Posterior vena cava (tissue), 2 donors: ENCODE results near the gene CFAP47. TPM values are rescaled to one million over a fixed set of nuclear protein-coding genes. Genes with fewer than 3 reads are reported as not detected.
"Not testable (repeated sequence)": the region's sequence is repeated elsewhere in the genome, so short reads cannot be mapped to it uniquely, and the experiment has no call there.

Experiments
- DNase-seq: peaks from one replicate; pipeline ENCODE4 v3.0.0-alpha.2; 2020; ENCODE audit warnings: low spot score
- intact Hi-C, 2 donors: fragments of 100-400 bp; cut with DNase I; formaldehyde crosslinking; loops; one replicate each; pipeline versions ENCODE4 v1.14.1 to v1.14.2; 2022 to 2023
- long read RNA-seq, 2 donors: library from polyadenylated mRNA; unstranded; transcript quantifications; one replicate each; pipeline ENCODE4 v2.0.0, GENCODE V29; 2020 to 2021
- total RNA-seq, 2 donors: library from RNA; stranded (reverse); fragmentation: NEBNext Ultra II Directional; extraction: Animal tissue kit (Norgen Biotek cat#: 25700); gene quantifications; one replicate each; pipeline ENCODE4 v1.2.1, GENCODE V29; 2021
- donor health status: DM: yes; HTN: yes; CAD: no.
- donor health status: DM: yes; HTN: yes; CAD: no.

Gene CFAP47
- total RNA-seq, result not detected
- long read RNA-seq, donor 1, result 0 reads
- long read RNA-seq, donor 2, result 0 reads

DNA sequence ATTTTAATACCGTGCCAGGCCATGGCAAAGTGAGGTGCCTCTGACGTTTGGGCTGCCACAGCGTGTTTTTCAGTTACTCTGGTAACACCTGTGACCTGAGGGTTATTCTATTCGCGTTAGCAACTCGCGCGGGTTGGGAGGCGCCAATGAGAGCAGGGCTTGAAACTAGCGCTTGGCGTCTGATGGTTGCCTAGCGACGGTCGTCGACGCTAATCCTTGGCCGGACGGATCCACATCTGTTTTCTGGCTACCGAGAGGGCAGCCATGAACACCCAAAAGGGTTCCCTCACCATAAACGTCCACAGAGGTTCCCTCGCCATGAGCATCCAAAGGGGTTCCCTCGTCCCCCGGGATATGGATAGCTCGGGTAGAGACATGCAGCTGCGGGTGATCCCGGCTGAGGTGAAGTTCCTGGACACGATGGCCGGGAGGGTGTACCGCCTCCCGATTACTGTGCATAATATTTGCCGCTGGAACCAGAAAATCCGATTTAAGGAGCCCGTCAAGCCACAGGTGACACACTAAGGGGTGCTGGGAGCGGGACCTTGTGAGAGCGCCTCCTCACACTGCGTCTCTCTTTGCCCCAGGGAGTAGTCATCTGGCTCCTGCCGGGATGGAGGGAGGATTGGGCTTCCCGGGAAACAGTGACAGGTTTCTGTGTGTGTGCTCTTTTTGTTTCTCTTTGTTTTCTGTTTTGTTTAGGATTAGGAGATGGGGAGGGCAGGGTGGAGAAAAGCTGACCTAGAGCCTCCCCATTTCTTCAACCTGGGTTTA is at the start of gene CFAP47:
TSS of gene CFAP47 (plus strand) at position 199 of the 774 bp plus-strand sequence. CDS start at position 265, 66 bp downstream.
- intact Hi-C loops, result no loop called here
- peak; percentile 69 for DNase-seq

DNA sequence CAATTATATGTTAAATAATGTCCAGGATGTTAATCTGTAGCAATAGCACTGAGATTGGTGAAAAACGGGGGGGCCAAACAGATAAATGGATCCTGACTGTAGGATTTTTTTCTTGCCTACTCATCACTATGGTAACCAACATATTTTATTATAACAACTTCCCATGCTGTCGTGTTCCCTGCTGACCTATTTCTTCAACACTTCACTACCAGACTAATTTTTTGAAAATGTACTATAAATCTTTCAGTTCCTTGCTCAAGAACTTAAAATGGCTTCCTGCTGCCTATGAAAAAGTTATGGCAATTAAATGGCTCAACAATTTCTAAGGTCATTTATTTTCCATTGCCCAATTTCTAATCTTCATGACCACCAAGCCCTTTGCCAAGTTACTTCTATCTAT is 38.9 kb upstream of the CFAP47 start:
- no peak for DNase-seq
- intact Hi-C loops, result no loop called here

DNA sequence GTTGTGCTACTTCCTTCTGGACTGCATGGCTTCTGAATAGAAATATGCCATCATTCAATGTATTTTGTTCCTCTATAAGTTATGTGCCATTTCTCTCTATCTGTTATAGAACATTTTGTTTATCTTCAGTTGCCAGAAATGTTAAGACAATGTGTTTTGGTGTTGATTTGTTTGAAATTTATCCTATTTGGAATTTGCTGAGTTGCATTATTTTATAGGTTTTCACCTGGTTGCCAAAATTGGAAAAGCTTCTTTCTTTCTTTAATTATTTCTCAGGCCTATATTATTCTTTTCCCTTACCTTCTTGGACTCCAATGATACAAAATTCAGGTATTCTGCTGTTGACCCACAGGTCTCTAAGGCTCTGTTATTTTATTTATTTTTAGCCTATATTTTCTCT is 33.4 kb upstream of the CFAP47 start:
- intact Hi-C loops, result no loop called here
- no peak for DNase-seq

GRCh38 chrX:35890699-35891098 is 28.8 kb upstream of the CFAP47 start:
- intact Hi-C loops, result no loop called here
- DNase-seq, result no peak

DNA sequence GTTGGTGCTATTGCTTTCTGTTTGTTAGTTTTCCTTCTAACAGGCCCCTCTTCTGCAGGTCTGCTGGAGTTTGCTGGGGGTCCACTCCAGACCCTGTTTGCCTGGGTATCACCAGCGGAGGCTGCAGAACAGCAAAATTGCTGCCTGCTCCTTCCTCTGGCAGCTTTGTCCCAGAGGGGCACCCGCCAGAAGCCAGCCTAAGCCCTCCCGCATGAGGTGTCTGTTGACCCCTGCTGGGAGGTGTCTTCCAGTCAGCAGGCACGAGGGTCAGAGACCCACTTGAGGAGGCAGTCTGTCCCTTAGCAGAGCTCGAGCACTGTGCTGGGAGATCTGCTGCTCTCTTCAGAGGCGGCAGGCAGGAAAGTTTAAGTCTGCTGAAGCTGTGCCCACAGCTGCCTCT is 67.3 kb downstream of the CFAP47 start:
- intact Hi-C loops, DNase-seq: not testable (repeated sequence)

DNA sequence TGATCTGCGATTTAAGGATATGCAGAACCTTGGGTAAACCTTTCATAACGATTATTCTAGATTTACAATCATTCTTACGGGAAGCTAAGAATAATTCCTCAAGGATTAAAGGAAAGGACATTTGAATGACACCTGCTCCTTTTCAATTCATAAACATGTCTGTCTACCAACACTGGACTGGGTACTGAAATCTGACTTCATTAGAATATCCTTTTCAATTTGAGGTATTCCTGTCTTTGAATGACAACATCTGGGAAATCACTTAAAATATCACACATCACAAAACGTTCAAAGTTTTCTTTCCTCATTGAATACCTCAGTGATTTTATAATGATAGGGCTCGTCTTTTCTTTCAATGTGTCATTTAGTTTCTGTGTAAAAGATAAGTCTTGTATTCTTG is 87.7 kb downstream of the CFAP47 start:
- no peak for DNase-seq
- intact Hi-C loops, result no loop called here

DNA sequence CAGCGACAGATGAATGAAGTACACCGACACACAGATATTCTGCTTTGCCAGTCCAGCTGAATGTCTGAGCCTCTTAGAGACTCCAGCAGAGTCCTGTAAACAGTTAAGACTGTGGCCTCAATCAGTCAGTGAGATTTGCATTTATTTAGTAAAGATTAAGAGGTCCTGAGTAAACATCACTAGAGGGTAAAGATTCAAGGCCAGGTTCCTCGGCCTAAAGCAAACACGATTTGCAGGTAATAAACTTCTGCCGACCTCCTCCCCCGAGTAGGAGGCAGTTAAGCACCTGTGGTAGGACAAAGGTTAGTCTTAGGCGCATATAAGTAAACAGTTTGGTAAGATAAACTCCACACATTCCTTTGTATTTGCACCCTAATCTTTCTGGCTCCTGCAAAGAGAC is 99.6 kb downstream of the CFAP47 start:
- DNase-seq, result no peak
- intact Hi-C loops, result no loop called here

DNA sequence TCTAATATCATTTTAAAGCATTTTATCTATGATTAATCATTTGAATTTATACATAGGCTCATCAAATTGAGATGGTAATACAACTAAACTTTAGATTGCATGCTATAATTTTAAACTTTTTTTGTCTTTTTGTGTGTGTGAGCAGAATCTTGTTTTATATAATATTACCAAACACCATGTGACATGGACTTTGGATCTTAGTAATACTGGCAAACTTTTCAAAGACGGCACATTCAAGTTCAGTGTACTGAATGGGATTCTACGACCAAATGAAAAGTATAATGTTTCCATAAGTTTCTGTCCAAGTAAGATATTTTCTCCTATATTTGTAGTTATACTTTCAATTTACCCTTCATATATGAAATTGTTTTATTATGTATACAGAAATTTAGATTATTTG is 116.0 kb downstream of the CFAP47 start:
- DNase-seq, result no peak
- intact Hi-C loops, result no loop called here

DNA sequence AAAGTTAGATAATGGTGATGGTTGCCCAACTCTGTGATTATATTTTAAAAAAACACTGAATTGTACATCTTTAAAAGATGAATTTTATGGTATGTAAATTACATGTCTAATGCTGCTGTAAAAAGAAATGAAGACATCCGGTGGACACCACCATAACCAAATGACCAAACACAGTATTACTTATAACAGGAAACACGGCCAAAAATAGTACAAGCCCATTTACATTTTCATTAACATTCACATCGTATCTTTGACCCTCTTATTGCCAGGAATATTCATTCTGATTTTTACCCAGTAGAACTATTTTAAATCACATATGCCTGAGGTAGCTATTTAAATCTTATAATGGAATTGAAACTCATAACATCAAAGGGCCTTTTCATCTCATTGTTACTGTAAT is 143.2 kb downstream of the CFAP47 start:
- intact Hi-C loops, result no loop called here
- no peak for DNase-seq

DNA sequence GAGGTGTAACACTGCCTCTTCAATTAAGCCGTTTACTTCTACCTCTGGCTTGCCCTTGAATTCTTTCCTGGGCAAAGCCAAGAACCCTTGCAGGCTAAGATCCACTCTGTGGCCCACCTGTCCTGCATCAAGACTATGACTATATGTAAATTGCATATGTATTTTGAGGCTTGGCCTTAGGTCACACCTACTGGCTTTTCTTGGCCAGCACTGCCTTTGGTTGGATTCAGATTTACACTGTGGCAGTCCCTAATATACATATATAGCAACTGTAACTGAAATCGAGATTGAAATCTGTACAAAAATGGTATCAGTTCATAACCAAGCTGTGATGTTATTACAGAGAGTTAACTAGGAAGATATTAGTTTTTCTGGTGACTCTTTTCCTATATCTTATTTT is 151.5 kb downstream of the CFAP47 start:
- intact Hi-C loops, result no loop called here
- no peak for DNase-seq

- intact Hi-C loops, DNase-seq: not testable (repeated sequence)
Measured at GRCh38 chrX:36075009-36075408, 155.5 kb downstream of the CFAP47 start.

DNA sequence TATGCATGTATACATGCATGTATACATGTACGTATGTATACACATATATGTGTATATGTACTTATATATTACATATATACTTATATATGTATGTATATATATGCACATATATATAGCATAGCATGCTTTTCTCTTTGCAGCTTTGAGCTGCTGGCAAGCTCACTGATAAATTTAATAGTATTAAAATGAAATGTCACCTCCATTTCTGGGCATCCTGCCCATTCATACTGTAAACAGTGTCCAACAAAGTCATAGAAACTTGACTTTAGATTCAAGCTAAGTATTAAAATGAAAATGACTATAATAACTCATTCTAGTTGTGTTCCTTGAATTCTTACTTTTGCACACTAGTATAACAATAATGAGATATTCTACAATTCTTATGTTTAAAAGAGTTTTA is 163.7 kb downstream of the CFAP47 start:
- DNase-seq, result no peak
- intact Hi-C loops, result no loop called here

GRCh38 chrX:36087366-36087765 is 167.8 kb downstream of the CFAP47 start:
- intact Hi-C loops, result no loop called here
- DNase-seq, result no peak

DNA sequence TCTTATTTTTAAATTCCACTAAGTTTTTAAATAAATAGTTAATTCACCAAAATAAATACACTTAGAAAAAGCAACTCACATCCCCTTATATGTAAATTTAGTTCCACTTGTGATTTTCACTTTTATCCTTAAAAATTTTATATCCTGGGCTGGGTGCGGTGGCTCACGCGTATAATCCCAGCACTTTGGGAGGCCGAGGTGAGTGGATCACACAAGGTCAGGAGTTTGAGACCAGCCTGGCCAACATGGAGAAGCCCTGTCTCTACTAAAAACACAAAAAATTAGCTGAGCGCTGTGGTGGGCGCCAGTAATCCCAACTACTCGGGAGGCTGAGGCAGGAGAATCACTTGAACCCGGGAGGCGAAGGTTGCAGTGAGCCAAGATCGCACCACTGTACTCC is 169.4 kb downstream of the CFAP47 start:
- not testable (repeated sequence) for DNase-seq

GRCh38 chrX:36102425-36102824 is 182.9 kb downstream of the CFAP47 start:
- intact Hi-C loops, result no loop called here
- no peak for DNase-seq

More for the DNA sequence above, 169.4 kb downstream of the CFAP47 start:
- intact Hi-C loops, result not testable (repeated sequence)

GRCh38 chrX:36116222-36116621 is 196.7 kb downstream of the CFAP47 start:
- intact Hi-C loops, result no loop called here
- DNase-seq, result no peak

DNA sequence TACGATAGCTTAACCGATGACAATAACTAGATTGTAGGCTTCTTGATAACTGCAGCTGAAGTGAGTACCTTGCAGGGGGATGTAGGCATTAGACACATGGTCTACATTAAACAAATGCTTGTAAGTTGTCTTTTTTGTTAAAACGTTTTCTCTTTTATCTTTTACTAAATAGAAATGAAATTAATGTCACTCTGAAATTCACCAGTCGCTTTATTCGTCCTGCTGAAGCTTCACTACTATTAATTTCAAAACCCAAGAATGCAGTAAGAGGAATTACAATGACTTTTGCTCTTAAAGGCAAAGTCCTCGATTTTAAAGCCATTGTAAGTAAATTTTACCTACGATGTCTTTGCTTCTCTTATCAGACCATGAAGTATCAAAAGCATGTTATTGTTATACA is 239.7 kb downstream of the CFAP47 start:
- no peak for DNase-seq

GRCh38 chrX:36160081-36160480 is 240.5 kb downstream of the CFAP47 start:
- intact Hi-C loops, result no loop called here
- DNase-seq, result no peak

More for the DNA sequence above, 239.7 kb downstream of the CFAP47 start:
- intact Hi-C loops, result no loop called here

DNA sequence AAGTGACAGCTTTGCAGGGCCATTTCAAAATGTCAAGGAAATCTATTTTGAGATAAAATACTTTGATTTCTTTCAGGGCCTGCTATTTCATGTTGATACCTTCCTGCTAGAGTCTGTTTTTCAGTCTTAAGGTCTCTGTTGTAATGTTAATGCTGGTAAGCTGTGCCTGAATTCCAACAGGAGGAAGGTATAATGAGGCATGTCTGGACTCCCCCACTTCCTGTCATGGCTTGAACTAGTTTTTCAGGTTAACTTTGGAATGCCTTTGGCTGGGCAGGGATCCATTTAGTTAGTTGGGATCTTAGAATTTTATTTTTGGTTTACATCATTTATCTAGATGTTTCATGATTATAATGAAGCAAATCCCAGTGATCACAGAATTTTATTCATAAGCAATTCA is 279.0 kb downstream of the CFAP47 start:
- intact Hi-C loops, result no loop called here
- no peak for DNase-seq

GRCh38 chrX:36199928-36200327 is 280.4 kb downstream of the CFAP47 start:
- intact Hi-C loops, result no loop called here

GRCh38 chrX:36214924-36215323 is 295.4 kb downstream of the CFAP47 start:
- no peak for DNase-seq
- intact Hi-C loops, result no loop called here

More at GRCh38 chrX:36199928-36200327, 280.4 kb downstream of the CFAP47 start:
- DNase-seq, result no peak
